ENCODE measurements around the gene INO80. TPM values are rescaled to one million over a fixed set of nuclear protein-coding genes. Genes with fewer than 3 reads are reported as not detected.
"Not testable (repeated sequence)": the region's sequence is repeated elsewhere in the genome, so short reads cannot be mapped to it uniquely, and the experiment has no call there.

INO80 gene
- total RNA-seq, 2 donors from 2014 or later, result 23.0 to 51.2 TPM

DNA sequence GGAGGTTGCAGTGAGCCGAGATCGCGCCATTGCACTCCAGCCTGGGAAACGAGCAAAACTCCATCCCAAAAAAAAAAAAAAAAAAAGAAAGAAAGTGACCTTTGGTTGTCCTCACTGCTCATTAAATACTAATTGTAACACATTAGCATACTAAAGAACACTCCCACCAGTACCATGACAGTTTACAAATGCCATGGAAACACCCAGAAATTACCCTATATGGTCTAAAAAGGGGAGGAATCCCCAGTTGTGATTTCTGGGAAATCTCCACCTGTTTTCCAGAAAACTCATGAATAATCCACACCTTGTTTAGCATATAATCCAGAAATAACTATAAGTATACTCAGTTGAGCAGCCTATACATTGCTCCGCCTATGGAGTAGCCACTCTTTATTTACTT lies 23.5 kb upstream of the INO80 start:
- intact Hi-C loops (cut with DNase I), result no loop called here
- no peak for DNase-seq (ENCODE audit: low spot score)
- TF ChIP-seq, protein P1, sequence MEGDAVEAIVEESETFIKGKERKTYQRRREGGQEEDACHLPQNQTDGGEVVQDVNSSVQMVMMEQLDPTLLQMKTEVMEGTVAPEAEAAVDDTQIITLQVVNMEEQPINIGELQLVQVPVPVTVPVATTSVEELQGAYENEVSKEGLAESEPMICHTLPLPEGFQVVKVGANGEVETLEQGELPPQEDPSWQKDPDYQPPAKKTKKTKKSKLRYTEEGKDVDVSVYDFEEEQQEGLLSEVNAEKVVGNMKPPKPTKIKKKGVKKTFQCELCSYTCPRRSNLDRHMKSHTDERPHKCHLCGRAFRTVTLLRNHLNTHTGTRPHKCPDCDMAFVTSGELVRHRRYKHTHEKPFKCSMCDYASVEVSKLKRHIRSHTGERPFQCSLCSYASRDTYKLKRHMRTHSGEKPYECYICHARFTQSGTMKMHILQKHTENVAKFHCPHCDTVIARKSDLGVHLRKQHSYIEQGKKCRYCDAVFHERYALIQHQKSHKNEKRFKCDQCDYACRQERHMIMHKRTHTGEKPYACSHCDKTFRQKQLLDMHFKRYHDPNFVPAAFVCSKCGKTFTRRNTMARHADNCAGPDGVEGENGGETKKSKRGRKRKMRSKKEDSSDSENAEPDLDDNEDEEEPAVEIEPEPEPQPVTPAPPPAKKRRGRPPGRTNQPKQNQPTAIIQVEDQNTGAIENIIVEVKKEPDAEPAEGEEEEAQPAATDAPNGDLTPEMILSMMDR (IDR thresholded peaks at IDR 0.05), result no peak
- TF ChIP-seq POLR2A (IDR thresholded peaks at IDR 0.05) (no peak), POLR2AphosphoS5 (IDR thresholded peaks at IDR 0.05) (no peak)
- Histone ChIP-seq H3K36me3 (no peaks in the 10 kb centered on the region), H3K27me3 (replicated peaks; ENCODE audit: insufficient read depth) (no peaks in the 10 kb centered on the region), H3K4me1 (replicated peaks) (no peaks in the 10 kb centered on the region), H3K27ac (no peak overlapping the region), H3K9me3 (no peaks in the 10 kb centered on the region), H3K4me3 (no peak overlapping the region)
- 85% methylated on average over 5 of the region's 5 CpGs for WGBS

DNA sequence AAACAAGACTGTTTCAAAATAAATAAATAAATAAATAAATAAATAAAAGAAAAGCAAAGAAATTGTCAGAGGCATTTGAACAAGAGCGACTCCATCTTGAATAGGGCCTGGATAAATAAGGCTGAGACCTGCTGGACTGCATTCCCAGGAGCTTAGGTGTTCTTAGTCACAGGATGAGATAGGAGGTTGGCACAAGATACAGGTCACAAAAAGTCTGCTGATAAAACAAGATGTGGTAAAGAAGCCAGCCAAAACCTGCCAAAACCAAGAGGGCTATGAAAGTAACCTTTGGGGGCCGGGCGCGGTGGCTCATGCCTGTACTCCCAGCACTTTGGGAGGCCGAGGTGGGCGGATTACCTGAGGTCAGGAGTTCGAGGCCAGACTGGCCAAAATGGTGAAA lies 23.0 kb upstream of the INO80 start:
- H3K27me3 ChIP-seq (replicated peaks; ENCODE audit: insufficient read depth); H3K36me3 ChIP-seq; intact Hi-C loops (cut with DNase I); H3K9me3 ChIP-seq; H3K4me1 ChIP-seq (replicated peaks); H3K27ac ChIP-seq; H3K4me3 ChIP-seq: not testable (repeated sequence)
- peak; percentile 29 for TF ChIP-seq POLR2AphosphoS5 (IDR thresholded peaks at IDR 0.05)
- WGBS, result 80% methylated on average over 7 of the region's 7 CpGs
- peak; percentile 28 for DNase-seq (ENCODE audit: low spot score)

DNA sequence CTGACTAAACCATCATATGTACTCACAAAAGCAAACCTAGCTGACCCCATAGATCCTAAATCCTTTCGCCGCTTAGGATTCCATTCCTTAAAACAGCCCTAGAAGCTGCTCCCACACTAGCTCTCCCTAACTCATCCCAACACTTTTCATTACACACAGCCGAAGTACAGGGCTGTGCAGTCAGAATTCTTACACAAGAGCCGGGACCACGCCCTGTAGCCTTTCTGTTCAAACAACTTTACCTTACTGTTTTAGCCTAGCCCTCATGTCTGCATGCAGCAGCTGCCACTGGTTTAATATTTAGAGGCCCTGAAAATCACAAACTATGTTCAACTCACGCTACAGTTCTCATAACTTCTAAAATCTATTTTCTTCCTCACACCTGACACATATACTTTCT lies 19.5 kb upstream of the INO80 start:
- H3K27me3 ChIP-seq (replicated peaks; ENCODE audit: insufficient read depth); H3K36me3 ChIP-seq; DNase-seq (ENCODE audit: low spot score); intact Hi-C loops (cut with DNase I); H3K27ac ChIP-seq; H3K4me1 ChIP-seq (replicated peaks); H3K4me3 ChIP-seq; H3K9me3 ChIP-seq: not testable (repeated sequence)
- WGBS, result 77% methylated on average over 6 of the region's 6 CpGs

DNA sequence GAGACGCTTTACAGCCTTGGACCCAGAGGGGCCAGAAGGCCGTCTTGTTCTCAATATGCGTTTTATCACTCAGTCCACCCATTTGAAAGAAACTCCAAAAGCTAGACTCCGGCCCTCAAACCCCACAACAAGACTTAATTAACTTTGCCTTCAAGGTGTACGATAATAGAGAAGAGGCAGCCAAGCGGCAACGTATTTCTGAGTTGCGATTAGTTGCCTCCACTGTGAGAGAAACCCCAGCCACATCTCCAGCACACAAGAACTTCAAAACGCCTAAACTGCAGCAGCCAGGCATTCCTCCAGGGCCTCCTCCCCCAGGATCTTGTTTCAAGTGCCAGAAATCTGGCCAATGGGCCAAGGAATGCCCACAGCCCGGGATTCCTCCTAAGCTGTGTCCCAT lies 17.4 kb upstream of the INO80 start:
- Histone ChIP-seq H3K4me3 (no peak overlapping the region), H3K9me3 (no peaks in the 10 kb centered on the region), H3K36me3 (no peaks in the 10 kb centered on the region), H3K4me1 (replicated peaks) (no peaks in the 10 kb centered on the region), H3K27ac (no peak overlapping the region), H3K27me3 (replicated peaks; ENCODE audit: insufficient read depth) (no peaks in the 10 kb centered on the region)
- intact Hi-C loops (cut with DNase I), result no loop called here
- TF ChIP-seq, protein P1 (IDR thresholded peaks at IDR 0.05), result no peak
- no peak for TF ChIP-seq POLR2AphosphoS5 (IDR thresholded peaks at IDR 0.05)
- TF ChIP-seq POLR2A (IDR thresholded peaks at IDR 0.05), result no peak
- WGBS, result 69% methylated on average over 10 of the region's 10 CpGs
- no peak for DNase-seq (ENCODE audit: low spot score)

DNA sequence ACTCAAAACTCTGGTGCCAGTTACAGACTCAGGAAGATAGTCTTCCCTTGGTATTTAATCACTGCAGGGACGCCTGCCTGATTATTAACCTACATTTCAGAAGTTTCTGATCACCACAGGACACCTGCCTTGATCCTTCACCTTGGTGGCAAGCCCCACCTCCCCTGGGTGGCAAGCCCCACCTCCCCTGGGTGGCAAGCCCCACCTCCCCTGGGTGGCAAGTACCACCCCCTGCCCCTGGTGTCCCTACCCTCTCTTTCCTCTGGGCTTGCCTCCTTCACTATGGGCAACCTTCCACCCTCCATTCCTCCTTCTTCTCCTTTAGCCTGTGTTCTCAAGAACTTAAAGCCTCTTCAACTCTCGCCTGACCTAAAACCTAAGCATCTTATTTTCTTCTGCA lies 16.0 kb upstream of the INO80 start:
- H3K27me3 ChIP-seq (replicated peaks; ENCODE audit: insufficient read depth); H3K36me3 ChIP-seq; H3K4me3 ChIP-seq; H3K9me3 ChIP-seq; DNase-seq (ENCODE audit: low spot score); intact Hi-C loops (cut with DNase I); H3K4me1 ChIP-seq (replicated peaks); H3K27ac ChIP-seq: not testable (repeated sequence)
- WGBS, result 83% methylated on average over 2 of the region's 2 CpGs

DNA sequence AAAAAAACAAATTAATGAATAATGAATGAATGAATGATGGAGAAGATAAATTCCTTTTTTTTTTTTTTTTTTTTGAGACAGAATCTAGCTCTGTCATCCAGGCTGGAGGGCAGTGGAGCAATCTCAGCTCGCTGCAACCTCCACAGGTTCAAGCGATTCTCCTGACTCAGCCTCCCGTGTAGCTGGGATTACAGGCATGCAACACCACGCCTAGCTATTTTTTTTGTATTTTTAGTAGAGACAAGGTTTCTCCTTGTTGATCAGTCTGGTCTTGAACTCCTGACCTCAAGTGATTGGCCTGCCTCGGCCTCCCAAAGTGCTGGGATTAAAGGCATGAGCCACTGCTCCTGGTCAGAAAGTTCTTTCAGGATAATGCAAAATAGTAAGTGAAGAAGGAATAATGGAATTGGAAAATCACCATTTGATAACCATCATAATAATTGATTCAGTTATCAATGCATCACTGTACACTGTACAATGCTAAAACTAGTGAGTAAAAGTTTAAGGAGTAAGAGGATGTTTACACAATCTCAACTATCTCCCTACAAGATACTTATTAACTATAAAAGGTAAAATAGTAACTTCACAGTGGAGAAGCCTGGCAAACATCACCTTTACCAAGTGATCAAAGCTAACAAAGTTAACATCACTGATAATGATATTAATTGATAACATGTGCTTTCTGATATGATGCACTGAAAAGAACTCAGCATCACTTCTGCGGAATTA lies 12.3 kb upstream of the INO80 start:
- no peak for DNase-seq (ENCODE audit: low spot score)
- 77% methylated on average over 6 of the region's 6 CpGs for WGBS
- Histone ChIP-seq H3K27ac (no peak overlapping the region), H3K9me3 (no peaks in the 10 kb centered on the region), H3K4me3 (no peak overlapping the region), H3K27me3 (replicated peaks; ENCODE audit: insufficient read depth) (no peaks in the 10 kb centered on the region), H3K4me1 (replicated peaks) (no peaks in the 10 kb centered on the region), H3K36me3 (no peaks in the 10 kb centered on the region)
- intact Hi-C loops (cut with DNase I), result no loop called here
- no peak for TF ChIP-seq POLR2AphosphoS5 (IDR thresholded peaks at IDR 0.05)
- TF ChIP-seq POLR2A (IDR thresholded peaks at IDR 0.05), result no peak
- TF ChIP-seq, protein P1 (IDR thresholded peaks at IDR 0.05), result no peak

Measured in prostate gland (tissue), 2 donors.